Lower leg skin (tissue), 4 donors: Measurements from ENCODE around the gene EIF6. TPM values are rescaled to one million over a fixed set of nuclear protein-coding genes. Genes with fewer than 3 reads are reported as not detected.

ENCODE experiments used
- DNase-seq, 2 donors: peaks; one replicate each; pipeline ENCODE4 v3.0.0-alpha.2; 2019; ENCODE audit warnings: low spot score in 2 of 2
- H3K4me3 ChIP-seq: fragments of 200-600 bp; sonication (generic); 2 replicates; pipeline ENCODE4 v1.5.1; 2017; ENCODE audit warnings: mild to moderate bottlenecking, low read depth; ENCODE audit not compliant: poor library complexity, severe bottlenecking
- POLR2A ChIP-seq, 2 donors: fragments of 450-650 bp; IDR thresholded peaks; one replicate each; pipeline ENCODE4 v1.6.1; 2016 to 2017; ENCODE audit warnings: antibody characterized with exemption in 2 of 2, mild to moderate bottlenecking in 1 of 2, moderate library complexity in 1 of 2
- WGBS, 2 donors: methylation state at CpG; one replicate each; pipeline ENCODE4 v1.1.5; 2018; 5-methylcytosine and 5-hydroxymethylcytosine counted together
- intact Hi-C: fragments of 100-400 bp; cut with DNase I; formaldehyde crosslinking; loops from one replicate; pipeline ENCODE4 v1.15.0; 2023; ENCODE audit warnings: low total_unique reads
- total RNA-seq, 4 donors: library from RNA; depleted of rRNA; stranded (reverse); fragments of >200 nt; gene quantifications; one replicate each; pipeline ENCODE4 v1.1.0, GENCODE V29; 2016
- TF ChIP-seq, protein P1 (sequence below), 3 donors: fragments of 450-650 bp; IDR thresholded peaks; one replicate each; pipeline ENCODE4 v1.5.1; 2016; ENCODE audit warnings: antibody characterized with exemption in 3 of 3, mild to moderate bottlenecking in 3 of 3, moderate library complexity in 2 of 3

EIF6 gene
- total RNA-seq, 4 donors from 2014 or later: 148 to 240 (median 177) TPM

DNA sequence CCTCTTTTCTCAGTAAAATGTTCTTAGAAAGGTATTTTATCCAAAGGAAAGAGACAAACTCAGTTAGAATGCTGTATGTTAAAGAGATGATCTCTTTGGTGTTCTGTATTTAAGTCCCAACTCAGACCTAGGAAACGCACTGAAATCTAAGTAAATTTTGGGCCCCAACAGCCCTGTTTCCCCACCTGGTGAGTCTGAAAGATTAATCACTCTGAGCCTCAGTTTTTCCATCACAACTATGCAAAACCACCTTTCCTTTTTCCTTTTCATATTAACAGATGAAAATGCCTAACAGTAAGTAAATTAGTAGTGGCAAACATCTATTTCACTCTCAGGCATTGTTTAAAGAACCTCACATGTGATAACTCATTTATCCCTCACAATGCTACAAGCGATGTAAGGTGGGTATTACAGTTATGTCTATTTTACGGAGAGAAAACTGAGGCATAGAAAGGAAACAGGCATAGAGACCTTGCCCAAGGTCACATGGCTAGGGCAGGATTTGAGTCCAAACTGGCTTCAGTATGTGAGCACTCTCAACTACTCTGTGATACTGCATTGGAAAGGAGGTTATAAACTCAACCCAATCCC is 43.6 kb upstream of the EIF6 start:
- 86 to 96% methylated on average over 3 of the region's 3 CpGs for WGBS, 2 donors
- intact Hi-C loops: no loop called here
- no peak overlapping the region for H3K4me3 ChIP-seq
- no peak for TF ChIP-seq POLR2A (IDR thresholded peaks at IDR 0.05)
- TF ChIP-seq, protein P1, sequence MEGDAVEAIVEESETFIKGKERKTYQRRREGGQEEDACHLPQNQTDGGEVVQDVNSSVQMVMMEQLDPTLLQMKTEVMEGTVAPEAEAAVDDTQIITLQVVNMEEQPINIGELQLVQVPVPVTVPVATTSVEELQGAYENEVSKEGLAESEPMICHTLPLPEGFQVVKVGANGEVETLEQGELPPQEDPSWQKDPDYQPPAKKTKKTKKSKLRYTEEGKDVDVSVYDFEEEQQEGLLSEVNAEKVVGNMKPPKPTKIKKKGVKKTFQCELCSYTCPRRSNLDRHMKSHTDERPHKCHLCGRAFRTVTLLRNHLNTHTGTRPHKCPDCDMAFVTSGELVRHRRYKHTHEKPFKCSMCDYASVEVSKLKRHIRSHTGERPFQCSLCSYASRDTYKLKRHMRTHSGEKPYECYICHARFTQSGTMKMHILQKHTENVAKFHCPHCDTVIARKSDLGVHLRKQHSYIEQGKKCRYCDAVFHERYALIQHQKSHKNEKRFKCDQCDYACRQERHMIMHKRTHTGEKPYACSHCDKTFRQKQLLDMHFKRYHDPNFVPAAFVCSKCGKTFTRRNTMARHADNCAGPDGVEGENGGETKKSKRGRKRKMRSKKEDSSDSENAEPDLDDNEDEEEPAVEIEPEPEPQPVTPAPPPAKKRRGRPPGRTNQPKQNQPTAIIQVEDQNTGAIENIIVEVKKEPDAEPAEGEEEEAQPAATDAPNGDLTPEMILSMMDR (IDR thresholded peaks at IDR 0.05): no peak
- no peak for DNase-seq

DNA sequence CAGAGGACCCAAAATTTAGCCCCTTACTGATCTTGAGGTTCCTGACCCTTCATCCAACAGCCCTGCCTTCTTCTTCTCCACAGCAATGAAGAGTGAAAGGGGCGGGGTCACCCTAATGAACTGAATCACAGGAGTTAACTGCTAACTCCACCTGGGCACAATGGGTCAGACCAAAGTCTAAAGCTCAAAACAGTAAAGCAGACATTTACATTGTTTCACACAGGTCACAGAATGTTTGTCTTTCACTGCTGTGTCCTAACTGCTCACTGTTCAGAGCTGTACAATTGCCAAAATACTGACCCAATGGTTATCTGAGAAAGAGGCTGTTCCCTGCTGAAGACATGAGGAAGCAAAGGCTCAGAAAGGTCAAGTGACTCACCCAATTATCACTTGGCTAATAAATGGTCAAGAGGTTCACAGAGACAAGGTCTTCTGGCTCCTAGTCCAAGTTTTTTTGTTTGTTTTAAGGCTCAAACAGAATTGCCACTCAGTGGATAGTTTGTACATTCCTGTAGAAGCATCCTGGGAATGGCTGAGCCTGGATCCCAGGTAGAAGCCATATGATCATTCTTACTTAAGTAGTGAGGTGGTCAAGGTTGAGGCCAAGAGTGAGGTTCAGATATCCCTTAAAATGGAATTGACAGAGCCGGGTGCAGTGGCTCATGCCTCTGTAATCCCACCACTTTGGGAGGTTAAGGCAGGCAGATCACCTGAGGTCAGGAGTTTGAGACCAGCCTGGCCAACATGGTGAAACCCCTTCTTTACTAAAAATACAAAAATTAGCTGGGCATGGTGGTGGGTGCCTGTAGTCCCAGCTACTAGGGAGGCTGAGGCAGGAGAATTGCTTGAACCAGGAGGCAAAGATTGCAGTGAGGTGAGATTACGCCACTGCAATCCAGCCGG is 42.8 kb upstream of the EIF6 start:
- no peak for DNase-seq
- intact Hi-C loops: no loop called here
- H3K4me3 ChIP-seq: no peak overlapping the region
- WGBS, 2 donors: 96% methylated on average over 4 of the region's 4 CpGs
- TF ChIP-seq, protein P1 (IDR thresholded peaks at IDR 0.05): peak in 1 of 3 donors; percentile 61
- no peak for TF ChIP-seq POLR2A (IDR thresholded peaks at IDR 0.05)

- no peak overlapping the region for H3K4me3 ChIP-seq
- TF ChIP-seq POLR2A (IDR thresholded peaks at IDR 0.05): no peak
- TF ChIP-seq, protein P1 (IDR thresholded peaks at IDR 0.05): no peak
- intact Hi-C loops: no loop called here
- 85 to 95% methylated on average over 3 of the region's 3 CpGs for WGBS, 2 donors
- no peak for DNase-seq
These were observed 42.1 kb upstream of the EIF6 start for GRCh38 chr20:35326740-35327073.

DNA sequence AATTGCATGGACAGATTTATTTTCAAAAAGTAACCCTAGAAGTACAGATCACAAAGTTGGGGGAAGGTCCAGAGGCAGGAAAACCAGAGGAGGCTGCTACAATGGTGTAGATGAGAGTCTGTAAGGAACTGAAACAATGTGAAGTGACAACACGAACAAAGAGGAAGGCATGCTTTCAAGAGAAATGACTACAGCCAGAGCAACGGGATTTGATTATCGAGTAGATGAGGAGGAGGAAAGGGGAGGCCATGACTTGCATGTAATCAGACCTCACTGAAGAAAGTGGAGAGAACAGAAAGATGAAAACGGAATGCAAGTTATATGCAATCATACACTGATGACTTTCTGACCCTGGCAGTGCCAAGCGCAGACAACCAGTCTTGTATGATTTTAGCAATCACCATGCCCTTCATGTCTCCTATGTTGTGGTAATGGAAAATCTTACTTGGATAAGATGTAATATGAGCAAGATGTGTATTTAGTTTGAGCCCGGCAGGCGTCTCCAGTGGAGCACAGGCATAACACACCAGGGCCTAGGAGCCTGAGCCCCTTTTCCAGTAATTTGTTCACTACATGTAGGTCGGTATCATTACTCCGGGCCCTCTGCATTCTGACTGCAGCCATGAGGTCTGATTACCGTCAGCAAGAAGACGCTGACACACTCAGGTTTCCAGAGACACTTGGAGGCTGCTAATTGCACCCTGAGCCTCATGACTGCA is 41.6 kb upstream of the EIF6 start:
- intact Hi-C loops: no loop called here
- TF ChIP-seq, protein P1 (IDR thresholded peaks at IDR 0.05): no peak
- 62 to 73% methylated on average over 11 of the region's 11 CpGs for WGBS, 2 donors
- DNase-seq: no peak
- no peak overlapping the region for H3K4me3 ChIP-seq

DNA sequence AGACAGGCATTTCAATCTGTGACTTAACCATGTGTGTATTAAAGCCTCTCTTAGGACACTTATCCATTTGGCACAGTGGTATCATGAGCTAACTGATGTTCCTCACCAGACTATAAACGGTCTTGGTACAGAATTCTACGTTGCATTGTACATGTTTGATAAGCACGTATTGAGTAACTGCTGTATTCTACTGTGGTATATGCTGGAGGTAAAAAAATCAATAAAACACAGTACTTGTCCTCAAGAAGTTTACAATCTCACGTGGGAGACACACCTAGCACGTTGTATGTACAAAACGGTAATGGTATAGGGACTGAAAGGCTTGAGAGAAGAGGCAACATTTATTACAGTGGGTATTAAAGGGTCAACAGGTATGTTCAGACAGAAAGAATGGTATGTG is 40.8 kb upstream of the EIF6 start:
- intact Hi-C loops: no loop called here
- H3K4me3 ChIP-seq: no peak overlapping the region
- TF ChIP-seq, protein P1 (IDR thresholded peaks at IDR 0.05): no peak
- no peak for TF ChIP-seq POLR2A (IDR thresholded peaks at IDR 0.05)
- 77 to 84% methylated on average over 6 of the region's 6 CpGs for WGBS, 2 donors
- DNase-seq: no peak
